IPS-18c (cell line): Measurements from ENCODE around the gene DCT.

Source experiments
- H3K4me3 ChIP-seq: 2 replicates; pipeline ENCODE4 v1.7.0; 2013; ENCODE audit warnings: low read depth, mild to moderate bottlenecking, low read length, moderate library complexity; ENCODE audit not compliant: insufficient read depth
- H3K9me3 ChIP-seq: one replicate; pipeline ENCODE4 v1.6.1; 2013; ENCODE audit warnings: mild to moderate bottlenecking, low read length, moderate library complexity; ENCODE audit not compliant: control insufficient read depth, insufficient read depth

The DCT gene

GRCh38 chr13:94470126-94470525 is 9.4 kb downstream of the DCT start:
- Histone ChIP-seq H3K9me3 (no peaks in the 10 kb centered on the region), H3K4me3 (no peak overlapping the region)

DNA sequence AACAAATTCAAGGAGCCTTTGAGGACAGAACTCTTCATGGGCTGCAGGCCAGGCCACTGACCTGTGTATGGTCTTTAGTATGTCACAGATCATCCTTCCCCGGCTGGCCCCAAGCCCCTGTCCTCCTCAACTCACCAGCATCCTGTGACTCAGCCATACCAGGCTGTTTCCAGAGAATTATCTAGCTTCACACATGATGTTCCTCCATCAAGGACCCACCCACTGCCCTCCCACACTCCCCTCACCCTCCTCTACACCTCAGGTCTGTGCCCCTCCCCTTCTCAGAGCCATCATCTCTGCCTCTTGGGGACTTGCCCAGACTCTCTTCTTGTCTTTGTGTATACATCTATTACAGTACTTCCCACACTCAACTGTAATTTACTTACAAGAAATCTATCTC is 14.7 kb downstream of the DCT start:
- Histone ChIP-seq H3K4me3 (no peak overlapping the region), H3K9me3 (no peaks in the 10 kb centered on the region)

GRCh38 chr13:94462670-94463069 is 16.8 kb downstream of the DCT start:
- no peaks in the 10 kb centered on the region for H3K9me3 ChIP-seq
- no peak overlapping the region for H3K4me3 ChIP-seq

- Histone ChIP-seq H3K9me3 (no peaks in the 10 kb centered on the region), H3K4me3 (no peak overlapping the region)
Observed at GRCh38 chr13:94459116-94459515, 20.4 kb downstream of the DCT start.

DNA sequence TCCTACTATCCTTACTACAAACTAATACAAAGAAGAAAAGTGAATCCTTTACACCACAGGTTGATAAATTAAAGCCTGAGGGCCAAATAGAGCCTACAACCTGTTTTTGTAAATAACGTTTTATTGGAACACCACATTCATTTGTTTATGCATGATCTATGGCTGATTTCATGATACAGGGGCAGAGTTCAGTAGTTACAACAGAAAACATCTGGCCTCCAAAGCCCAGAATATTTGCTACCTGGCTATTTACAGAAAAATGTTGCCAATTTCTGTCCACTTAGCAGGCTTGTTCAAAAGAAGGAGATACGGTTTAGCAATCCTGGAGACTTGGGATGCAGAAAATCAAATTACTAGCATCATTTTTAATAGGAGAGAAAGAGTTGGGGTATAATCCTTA is 24.1 kb downstream of the DCT start:
- H3K4me3 ChIP-seq: no peak overlapping the region
- H3K9me3 ChIP-seq: no peaks in the 10 kb centered on the region

DNA sequence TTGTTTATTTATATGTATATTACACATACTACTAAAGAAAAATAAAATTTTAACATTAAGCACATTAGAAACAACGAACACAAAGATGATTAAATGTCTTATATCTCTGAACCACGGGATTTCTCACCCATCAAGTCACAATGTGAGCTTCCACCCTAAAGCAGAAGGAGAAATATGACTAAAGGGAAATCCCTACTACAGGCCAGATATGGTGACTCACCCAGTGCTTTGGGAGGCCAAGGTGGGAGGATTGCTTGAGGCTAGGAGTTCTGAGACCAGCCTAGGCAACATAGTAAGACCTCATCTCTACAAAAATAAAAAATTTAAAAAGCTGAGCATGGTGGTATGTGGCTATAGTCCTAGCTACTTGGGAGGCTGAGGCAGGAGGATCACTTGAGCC is 24.6 kb downstream of the DCT start:
- H3K9me3 ChIP-seq: no peaks in the 10 kb centered on the region
- no peak overlapping the region for H3K4me3 ChIP-seq

- Histone ChIP-seq H3K9me3 (no peaks in the 10 kb centered on the region), H3K4me3 (no peak overlapping the region)
Observed at GRCh38 chr13:94454334-94454733, 25.1 kb downstream of the DCT start.

GRCh38 chr13:94444826-94445225 is 34.7 kb downstream of the DCT start:
- Histone ChIP-seq H3K9me3 (no peaks in the 10 kb centered on the region), H3K4me3 (no peak overlapping the region)

- no peak overlapping the region for H3K4me3 ChIP-seq
- no peaks in the 10 kb centered on the region for H3K9me3 ChIP-seq
Observed at GRCh38 chr13:94435604-94436226, 43.8 kb downstream of the DCT start.

DNA sequence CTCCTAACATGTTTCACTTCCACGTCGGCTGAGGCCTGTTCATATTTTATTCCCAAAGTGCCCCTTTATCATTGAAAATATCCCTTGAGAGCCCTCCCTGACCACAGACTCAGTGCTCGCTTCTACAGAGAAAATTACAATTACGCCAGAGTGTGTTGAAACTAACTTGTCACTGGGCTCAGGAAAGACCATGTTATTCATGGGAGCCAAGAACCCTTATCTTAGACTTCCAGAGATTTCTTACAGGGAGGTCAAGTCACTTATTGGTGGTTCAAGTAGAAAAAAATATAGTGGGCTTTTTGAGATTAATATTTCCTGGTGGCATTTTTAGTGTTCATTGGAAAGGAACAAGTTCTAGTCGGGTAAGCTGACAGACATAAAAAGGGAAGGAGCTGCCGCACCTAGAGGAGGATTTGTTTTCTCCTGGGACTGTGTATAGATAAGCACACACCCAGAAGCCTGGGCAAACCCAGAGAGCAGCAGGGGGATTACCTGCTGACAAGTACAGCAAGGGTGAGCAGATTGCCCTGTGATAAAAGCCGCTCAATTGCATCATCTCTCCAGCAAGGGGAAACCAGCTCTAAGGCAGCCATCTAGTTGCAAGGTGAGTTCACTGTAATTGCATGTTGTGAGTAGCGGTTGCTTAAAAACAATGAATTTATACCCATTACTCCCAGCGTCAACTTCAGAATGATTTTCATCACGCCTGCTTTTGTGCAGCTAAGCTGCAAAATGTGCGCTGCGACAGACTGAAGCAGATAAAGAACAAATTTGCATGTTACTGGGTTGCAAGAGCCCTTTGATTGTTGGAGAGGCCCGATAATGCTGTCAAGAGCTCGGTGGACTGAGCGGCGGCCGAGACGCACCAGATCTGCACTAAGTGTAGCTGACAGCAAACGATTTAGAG is 46.2 kb downstream of the DCT start:
- Histone ChIP-seq H3K4me3 (no peak overlapping the region), H3K9me3 (no peaks in the 10 kb centered on the region)

DNA sequence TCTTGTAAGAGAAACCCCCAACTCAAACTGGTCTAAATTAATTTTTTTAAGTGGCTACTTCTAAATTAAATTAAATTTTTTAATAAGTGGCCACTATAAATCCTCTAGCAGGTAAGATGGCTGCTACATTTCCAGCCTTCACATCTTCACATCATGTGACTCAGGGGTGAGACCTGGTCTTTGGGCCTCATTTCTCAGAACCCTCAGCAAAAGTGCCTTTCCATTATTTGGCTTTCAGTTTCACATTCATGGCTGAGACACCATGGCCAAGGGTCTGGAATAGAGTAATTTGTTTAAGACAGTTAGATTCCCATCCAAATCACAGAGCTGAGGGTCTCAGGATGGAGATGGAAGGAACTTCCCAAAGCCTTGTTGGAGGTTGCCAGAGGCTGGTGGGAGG is 47.5 kb downstream of the DCT start:
- Histone ChIP-seq H3K9me3 (no peaks in the 10 kb centered on the region), H3K4me3 (no peak overlapping the region)

DNA sequence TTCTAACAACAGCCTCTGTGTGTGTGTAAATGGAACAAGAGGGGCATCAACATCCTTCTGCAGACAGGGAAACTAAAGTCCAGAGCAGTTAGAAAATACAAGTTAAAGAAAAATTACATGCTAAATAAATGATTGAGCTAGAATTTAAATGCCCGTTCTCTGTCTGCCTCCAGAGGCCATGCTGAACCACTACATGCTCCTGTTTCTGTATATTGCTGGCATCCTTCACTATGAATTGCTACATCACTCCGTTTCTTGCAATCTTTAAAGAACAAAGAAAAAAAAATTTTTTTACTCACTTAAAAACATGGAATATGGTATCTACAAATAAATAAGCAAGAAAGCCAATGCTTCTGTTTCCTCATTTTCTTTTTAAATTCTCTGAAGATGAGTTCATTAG is 47.9 kb downstream of the DCT start:
- no peaks in the 10 kb centered on the region for H3K9me3 ChIP-seq
- no peak overlapping the region for H3K4me3 ChIP-seq

GRCh38 chr13:94427313-94427953 is 52.0 kb downstream of the DCT start:
- H3K9me3 ChIP-seq: no peaks in the 10 kb centered on the region
- H3K4me3 ChIP-seq: no peak overlapping the region

- H3K4me3 ChIP-seq: no peak overlapping the region
Observed at GRCh38 chr13:94419925-94420305, 59.6 kb downstream of the DCT start.

DNA sequence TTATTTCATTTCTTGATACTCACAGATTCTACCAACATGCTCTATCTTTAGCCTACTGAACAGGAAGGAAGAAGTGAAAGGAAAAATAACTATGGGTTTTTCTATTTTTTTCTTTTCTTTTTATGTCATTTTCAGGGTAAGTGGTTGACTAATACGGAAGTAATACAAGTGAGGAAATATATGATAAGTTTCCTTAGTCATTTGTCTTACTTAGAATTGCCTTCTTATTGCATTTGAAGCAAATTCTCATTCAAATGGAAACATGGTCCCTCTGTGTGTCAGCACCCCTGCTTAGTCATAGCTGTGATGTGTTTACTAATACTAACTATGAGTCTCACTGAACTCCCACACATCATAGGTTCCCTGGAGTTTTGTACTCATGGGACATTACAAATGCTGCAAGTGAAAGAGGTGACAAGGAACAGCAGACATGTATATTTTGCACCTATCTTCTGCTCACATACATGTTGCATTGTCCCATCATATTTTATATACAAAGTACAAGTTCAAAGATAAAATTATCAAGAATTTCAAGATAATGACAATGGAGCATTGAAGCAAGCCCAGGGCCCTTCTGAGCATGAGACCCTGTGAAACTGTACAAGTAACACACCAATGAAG is 60.1 kb downstream of the DCT start:
- no peak overlapping the region for H3K4me3 ChIP-seq
- H3K9me3 ChIP-seq: no peaks in the 10 kb centered on the region

More at GRCh38 chr13:94419925-94420305, 59.6 kb downstream of the DCT start:
- no peaks in the 10 kb centered on the region for H3K9me3 ChIP-seq

DNA sequence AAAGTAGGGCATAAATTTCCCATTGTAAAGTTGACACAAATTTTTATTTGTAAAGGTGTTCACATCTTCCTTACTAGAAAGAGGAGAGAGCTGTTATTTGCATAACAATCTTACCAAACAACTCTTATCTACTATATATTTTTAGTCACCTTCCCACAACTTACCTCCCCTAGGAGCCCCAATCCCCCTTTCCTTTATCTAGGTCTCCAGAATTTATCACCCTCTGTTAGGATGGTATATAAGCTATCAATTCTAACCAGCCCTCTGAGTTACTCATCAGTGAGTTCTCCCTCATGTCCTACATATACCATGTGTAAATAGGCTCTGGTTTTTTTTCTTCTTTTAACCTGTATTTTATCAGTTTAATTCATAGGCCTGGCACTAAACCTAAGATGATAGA is 62.2 kb downstream of the DCT start:
- Histone ChIP-seq H3K9me3 (no peaks in the 10 kb centered on the region), H3K4me3 (no peak overlapping the region)

- Histone ChIP-seq H3K4me3 (no peak overlapping the region), H3K9me3 (no peaks in the 10 kb centered on the region)
Observed at GRCh38 chr13:94416454-94417080, 62.9 kb downstream of the DCT start.
